Neuronal stem cell (in vitro differentiated cells): Measurements from ENCODE around the gene CDC16.
"Not testable (repeated sequence)": the region's sequence is repeated elsewhere in the genome, so short reads cannot be mapped to it uniquely, and the experiment has no call there.

Experiments used
- DNase-seq: peaks from one replicate; pipeline ENCODE4 v3.0.0-alpha.2; 2013; ENCODE audit warnings: low spot score
- H2AFZ ChIP-seq: one replicate; pipeline ENCODE4 v1.6.1; 2013; ENCODE audit warnings: mild to moderate bottlenecking, low read length, inconsistent platforms
- H2AK5ac ChIP-seq: 2 replicates; pipeline ENCODE4 v1.6.1; 2013; ENCODE audit warnings: low read depth, mild to moderate bottlenecking, inconsistent platforms, low read length, moderate library complexity, mixed read lengths
- H2BK120ac ChIP-seq: 2 replicates; pipeline ENCODE4 v1.6.1; 2013; ENCODE audit warnings: low read depth, mild to moderate bottlenecking, inconsistent platforms, low read length, moderate library complexity, mixed read lengths
- H2BK12ac ChIP-seq: one replicate; pipeline ENCODE4 v1.6.1; 2013; ENCODE audit warnings: low read length, inconsistent platforms
- H2BK15ac ChIP-seq: 2 replicates; pipeline ENCODE4 v1.6.1; 2013; ENCODE audit warnings: mild to moderate bottlenecking, low read length, inconsistent platforms, mixed read lengths
- H2BK5ac ChIP-seq: one replicate; pipeline ENCODE4 v1.6.1; 2013; ENCODE audit warnings: inconsistent platforms, mild to moderate bottlenecking, low read length, moderate library complexity
- H3K14ac ChIP-seq: one replicate; pipeline ENCODE4 v1.6.1; 2013; ENCODE audit warnings: low read length, inconsistent platforms
- H3K18ac ChIP-seq: 2 replicates; pipeline ENCODE4 v1.6.1; 2013; ENCODE audit warnings: low read length, inconsistent platforms
- H3K23ac ChIP-seq: 2 replicates; pipeline ENCODE4 v1.6.1; 2013; ENCODE audit warnings: low read depth, mild to moderate bottlenecking, mixed read lengths, low read length, inconsistent platforms; ENCODE audit not compliant: poor library complexity
- H3K27ac ChIP-seq: replicated peaks from 3 replicates; pipeline ENCODE4 v1.5.1; 2013; ENCODE audit warnings: low read length, inconsistent platforms
- H3K27me3 ChIP-seq, 3 experiments: 2 replicates each; pipeline ENCODE4 v1.6.1; 2013; ENCODE audit warnings: low read length in 3 of 3, mild to moderate bottlenecking in 2 of 3, inconsistent platforms in 1 of 3, low read depth in 1 of 3, mixed read lengths in 1 of 3, moderate library complexity in 1 of 3; ENCODE audit not compliant: control insufficient read depth in 3 of 3, insufficient read depth in 3 of 3
- H3K36me3 ChIP-seq, 2 donors: replicated peaks in 1 of 2; 2 replicates each; pipeline ENCODE4 v1.6.1; 2013; ENCODE audit warnings: low read length in 2 of 2; ENCODE audit not compliant: control insufficient read depth in 2 of 2, insufficient read depth in 2 of 2
- H3K4ac ChIP-seq: 2 replicates; pipeline ENCODE4 v1.6.1; 2013; ENCODE audit warnings: inconsistent platforms, mild to moderate bottlenecking, low read length, moderate library complexity
- H3K4me1 ChIP-seq, 2 donors: 1 replicate in 1 of 2; 2 replicates in 1 of 2; pipeline ENCODE4 v1.6.1; 2013; ENCODE audit warnings: low read length in 2 of 2, low read depth in 1 of 2; ENCODE audit not compliant: control insufficient read depth in 2 of 2, insufficient read depth in 1 of 2
- H3K4me2 ChIP-seq: one replicate; pipeline ENCODE4 v1.6.1; 2013; ENCODE audit warnings: mild to moderate bottlenecking, low read length, inconsistent platforms; ENCODE audit not compliant: insufficient read depth, poor library complexity, severe bottlenecking
- H3K4me3 ChIP-seq, 2 donors: 2 replicates each; pipeline ENCODE4 v1.5.1; 2013; ENCODE audit warnings: low read length in 2 of 2, mild to moderate bottlenecking in 2 of 2, inconsistent platforms in 1 of 2, moderate library complexity in 1 of 2
- H3K79me1 ChIP-seq: one replicate; pipeline ENCODE4 v1.6.1; 2013; ENCODE audit warnings: low read depth, mild to moderate bottlenecking, inconsistent platforms, low read length, moderate library complexity
- H3K9ac ChIP-seq: one replicate; pipeline ENCODE4 v1.6.1; 2013; ENCODE audit warnings: mild to moderate bottlenecking, low read depth, low read length, inconsistent platforms; ENCODE audit not compliant: poor library complexity
- H3K9me3 ChIP-seq, 2 donors: replicated peaks in 1 of 2; 2 replicates each; pipeline versions ENCODE3 to v1.6.1; 2013; ENCODE audit warnings: low read length in 2 of 2, mild to moderate bottlenecking in 2 of 2, inconsistent platforms in 1 of 2, low read depth in 1 of 2, mixed read lengths in 1 of 2, moderate library complexity in 1 of 2; ENCODE audit not compliant: control insufficient read depth in 2 of 2, insufficient read depth in 1 of 2
- H4K8ac ChIP-seq: one replicate; pipeline ENCODE4 v1.6.1; 2013; ENCODE audit warnings: low read depth, mild to moderate bottlenecking, inconsistent platforms, low read length, moderate library complexity
- H4K91ac ChIP-seq: one replicate; pipeline ENCODE4 v1.6.1; 2013; ENCODE audit warnings: low read length, low read depth, mild to moderate bottlenecking, inconsistent platforms; ENCODE audit not compliant: poor library complexity
- WGBS, 2 donors: extraction: QIAGEN DNeasy Blood & Tissue Kit; methylation state at CpG; one replicate each; pipeline ENCODE4 v1.1.7; 2013; ENCODE audit warnings: missing lambda C conversion rate in 2 of 2, mixed read lengths in 1 of 2; ENCODE audit not compliant: insufficient read length in 2 of 2, insufficient replicate concordance in 1 of 2; ENCODE audit errors: extremely low coverage in 2 of 2; 5-methylcytosine and 5-hydroxymethylcytosine counted together

Gene CDC16

GRCh38 chr13:114196629-114197028 lies 38.1 kb upstream of the CDC16 start:
- no peaks in the 10 kb centered on the region for H3K4me1 ChIP-seq
- H3K14ac ChIP-seq: no peak overlapping the region
- H2AFZ ChIP-seq: no peak overlapping the region
- no peak overlapping the region for H4K91ac ChIP-seq
- H2BK120ac ChIP-seq: no peak overlapping the region
- no peak overlapping the region for H3K4ac ChIP-seq
- H3K27ac ChIP-seq: no peak overlapping the region
- H3K18ac ChIP-seq: no peak overlapping the region
- H3K27me3 ChIP-seq: peaks cover 0 to 9% (median 0%) of the 10 kb centered on the region in 3 experiments
- WGBS, 2 donors: no CpG with 5 or more reads among the region's 5 CpGs
- H2AK5ac ChIP-seq: no peak overlapping the region
- H3K9ac ChIP-seq: no peak overlapping the region
- H2BK12ac ChIP-seq: no peak overlapping the region
- no peaks in the 10 kb centered on the region for H3K79me1 ChIP-seq
- no peaks in the 10 kb centered on the region for H3K36me3 ChIP-seq
- no peak overlapping the region for H4K8ac ChIP-seq
- DNase-seq: no peak
- H3K23ac ChIP-seq: no peak overlapping the region
- no peak overlapping the region for H2BK15ac ChIP-seq
- H3K4me2 ChIP-seq: no peak overlapping the region
- no peak overlapping the region for H2BK5ac ChIP-seq
- H3K9me3 ChIP-seq: peaks cover 4 to 6% of the 10 kb centered on the region in 2 donors
- no peak overlapping the region for H3K4me3 ChIP-seq

DNA sequence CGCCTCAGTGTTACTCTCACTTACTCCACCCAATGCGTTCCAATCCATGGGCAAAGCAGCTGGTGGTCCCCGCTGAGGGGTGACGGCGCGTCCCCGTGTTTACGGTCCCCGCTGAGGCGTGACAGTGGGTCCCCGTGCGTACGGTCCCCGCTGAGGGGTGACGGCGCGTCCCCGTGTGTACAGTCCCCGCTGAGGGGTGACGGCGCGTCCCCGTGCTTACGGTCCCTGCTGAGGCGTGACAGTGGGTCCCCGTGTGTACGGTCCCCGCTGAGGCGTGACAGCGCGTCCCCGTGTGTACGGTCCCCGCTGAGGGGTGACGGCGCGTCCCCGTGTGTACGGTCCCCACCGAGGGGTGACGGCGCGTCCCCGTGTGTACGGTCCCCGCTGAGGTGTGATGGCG lies 36.1 kb upstream of the CDC16 start:
- H3K23ac ChIP-seq: peak overlapping the region; percentile 19
- no peak overlapping the region for H3K27ac ChIP-seq
- H3K14ac ChIP-seq: no peak overlapping the region
- no peak overlapping the region for H3K4ac ChIP-seq
- no peak overlapping the region for H2BK15ac ChIP-seq
- no peak overlapping the region for H3K18ac ChIP-seq
- no peak for DNase-seq
- H3K79me1 ChIP-seq: no peaks in the 10 kb centered on the region
- H3K4me3 ChIP-seq: no peak overlapping the region
- H2AFZ ChIP-seq: no peak overlapping the region
- no peak overlapping the region for H2BK5ac ChIP-seq
- H2BK120ac ChIP-seq: no peak overlapping the region
- H3K4me1 ChIP-seq: no peaks in the 10 kb centered on the region
- H4K91ac ChIP-seq: no peak overlapping the region
- peaks cover 6% of the 10 kb centered on the region in 2 donors for H3K9me3 ChIP-seq
- H4K8ac ChIP-seq: no peak overlapping the region
- no peak overlapping the region for H3K4me2 ChIP-seq
- no peak overlapping the region for H2BK12ac ChIP-seq
- no CpG with 5 or more reads among the region's 47 CpGs for WGBS, 2 donors
- no peaks in the 10 kb centered on the region for H3K36me3 ChIP-seq
- H3K9ac ChIP-seq: peak overlapping the region; percentile 31
- H3K27me3 ChIP-seq: peaks cover 0 to 9% (median 0%) of the 10 kb centered on the region in 3 experiments
- H2AK5ac ChIP-seq: no peak overlapping the region

DNA sequence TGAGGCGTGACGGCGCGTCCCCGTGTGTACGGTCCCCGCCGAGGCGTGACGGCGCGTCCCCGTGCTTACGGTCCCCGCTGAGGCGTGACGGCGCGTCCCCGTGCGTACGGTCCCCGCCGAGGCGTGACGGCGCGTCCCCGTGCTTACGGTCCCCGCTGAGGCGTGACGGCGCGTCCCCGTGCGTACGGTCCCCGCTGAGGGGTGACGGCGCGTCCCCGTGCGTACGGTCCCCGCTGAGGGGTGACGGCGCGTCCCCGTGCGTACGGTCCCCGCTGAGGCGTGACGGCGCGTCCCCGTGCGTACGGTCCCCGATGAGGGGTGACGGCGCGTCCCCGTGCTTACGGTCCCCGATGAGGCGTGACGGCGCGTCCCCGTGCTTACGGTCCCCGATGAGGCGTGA lies 35.2 kb upstream of the CDC16 start:
- not testable (repeated sequence) for H2BK120ac ChIP-seq, H3K36me3 ChIP-seq, H3K9ac ChIP-seq, H3K79me1 ChIP-seq, H3K9me3 ChIP-seq, H2BK12ac ChIP-seq, H3K23ac ChIP-seq, H3K4ac ChIP-seq, H3K18ac ChIP-seq, DNase-seq, H4K91ac ChIP-seq, H2AFZ ChIP-seq, H3K14ac ChIP-seq, H3K27ac ChIP-seq, H3K4me2 ChIP-seq, H3K4me1 ChIP-seq, H3K4me3 ChIP-seq, H2BK15ac ChIP-seq, H2BK5ac ChIP-seq, H2AK5ac ChIP-seq, H3K27me3 ChIP-seq, H4K8ac ChIP-seq
- WGBS, 2 donors: no CpG with 5 or more reads among the region's 75 CpGs

GRCh38 chr13:114199954-114200353 lies 34.7 kb upstream of the CDC16 start:
- no peak overlapping the region for H3K27ac ChIP-seq
- no peak overlapping the region for H2AFZ ChIP-seq
- no peak overlapping the region for H3K4me2 ChIP-seq
- no peak overlapping the region for H3K9ac ChIP-seq
- no peak overlapping the region for H2BK120ac ChIP-seq
- H2AK5ac ChIP-seq: no peak overlapping the region
- no peaks in the 10 kb centered on the region for H3K79me1 ChIP-seq
- H2BK15ac ChIP-seq: no peak overlapping the region
- WGBS, 2 donors: no CpG with 5 or more reads among the region's 42 CpGs
- no peak overlapping the region for H2BK12ac ChIP-seq
- no peak overlapping the region for H3K18ac ChIP-seq
- H3K4ac ChIP-seq: no peak overlapping the region
- H2BK5ac ChIP-seq: no peak overlapping the region
- no peak overlapping the region for H3K23ac ChIP-seq
- peak overlapping the region; percentile 75 for H3K14ac ChIP-seq
- H4K8ac ChIP-seq: no peak overlapping the region
- DNase-seq: no peak
- peaks cover 6% of the 10 kb centered on the region in 2 donors for H3K9me3 ChIP-seq
- H3K27me3 ChIP-seq: peaks cover 0 to 6% (median 0%) of the 10 kb centered on the region in 3 experiments
- H3K4me3 ChIP-seq: no peak overlapping the region
- H4K91ac ChIP-seq: no peak overlapping the region
- H3K4me1 ChIP-seq: no peaks in the 10 kb centered on the region
- no peaks in the 10 kb centered on the region for H3K36me3 ChIP-seq
